NB4 (cell line): Measurements from ENCODE around the gene STX16.

ENCODE experiments used
- CTCF ChIP-seq: IDR thresholded peaks from one replicate; pipeline ENCODE4 v1.5.1; 2012; ENCODE audit warnings: low read depth, low read length
- POLR2A ChIP-seq: IDR thresholded peaks from 2 replicates; pipeline ENCODE4 v1.6.1; 2011; ENCODE audit warnings: mild to moderate bottlenecking; ENCODE audit not compliant: insufficient read length; ENCODE audit errors: extremely low read depth

DNA sequence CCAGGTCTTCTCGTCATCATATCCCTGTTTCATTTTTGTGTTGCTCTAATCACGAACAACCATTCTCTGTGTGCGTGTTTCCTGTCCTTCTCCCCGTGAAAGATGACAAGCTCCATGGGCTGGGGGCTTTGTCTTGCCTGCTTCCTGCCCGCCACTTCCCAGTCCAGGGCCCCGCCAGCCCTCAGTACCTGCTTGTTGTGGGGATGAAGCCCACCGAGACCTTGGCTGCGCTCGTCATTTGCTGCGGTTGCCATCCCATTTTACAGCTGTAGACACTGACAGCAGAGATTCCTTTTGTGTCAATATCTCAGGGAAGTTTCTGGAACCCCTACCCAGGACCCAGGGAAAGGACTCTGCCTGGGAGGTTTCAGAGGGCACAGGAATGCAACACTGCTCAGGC lies 40.3 kb upstream of the STX16 start:
- TF ChIP-seq POLR2A = no peak
- TF ChIP-seq CTCF = no peak
